HEK293 (cell line): ENCODE measurements around the gene AIG1.
A peak's percentile ranks its signal among the peaks of the same experiment; 100 is the strongest.

Experiments
- CTCF ChIA-PET: fragments of 350-600 bp; formaldehyde crosslinking; extraction: SDS; loops from one replicate; lab custom pipeline; 2021; ENCODE audit warnings: antibody characterized with exemption; lab: Yijun Ruan, JAX
- POLR2A ChIA-PET: fragments of 300-600 bp; formaldehyde crosslinking; extraction: SDS; loops from one replicate; lab custom pipeline; 2020; ENCODE audit warnings: antibody characterized with exemption, inconsistent platforms; lab: Yijun Ruan, JAX
- H3K27ac ChIP-seq: fragments of 200-500 bp; sonication (Bioruptor generic); 2 replicates; pipeline ENCODE4 v1.5.1; 2014; ENCODE audit warnings: low read depth, low read length, control low read depth, inconsistent platforms; ENCODE audit errors: extremely low read depth
- H3K36me3 ChIP-seq, 2 experiments: fragments of 200-500 bp in 1 of 2; sonication (Bioruptor generic) in 1 of 2; 1 replicate in 1 of 2; 2 replicates in 1 of 2; pipeline ENCODE4 v1.5.1; 2014 to 2017; ENCODE audit warnings: inconsistent platforms in 2 of 2, low read length in 2 of 2; ENCODE audit not compliant: control insufficient read depth in 2 of 2, insufficient read depth in 1 of 2
- H3K4me1 ChIP-seq: fragments of 200-500 bp; sonication (Bioruptor generic); 2 replicates; pipeline ENCODE4 v1.5.1; 2014; ENCODE audit warnings: mild to moderate bottlenecking, low read length, inconsistent platforms; ENCODE audit not compliant: control insufficient read depth, insufficient read depth
- H3K4me3 ChIP-seq: 2 replicates; pipeline ENCODE4 v1.5.1; 2011; ENCODE audit warnings: low read depth, mild to moderate bottlenecking, control low read depth, low read length, moderate library complexity
- H3K9me3 ChIP-seq: fragments of 200-500 bp; sonication (Bioruptor generic); 2 replicates; pipeline ENCODE4 v1.5.1; 2014; ENCODE audit warnings: low read depth, low read length, inconsistent platforms; ENCODE audit not compliant: control insufficient read depth, insufficient read depth
- IKZF3 ChIP-seq: fragments of 450-650 bp; IDR thresholded peaks from 2 replicates; pipeline ENCODE4 v1.5.0; 2018; ENCODE audit warnings: missing biosample characterization, mild to moderate bottlenecking, missing genetic modification characterization, moderate library complexity
- TCF7L2 ChIP-seq: IDR thresholded peaks from 2 replicates; pipeline ENCODE4 v1.6.1; 2011; ENCODE audit warnings: low read depth, mild to moderate bottlenecking, inconsistent platforms, low read length, moderate library complexity, borderline replicate concordance
- ZBTB10 ChIP-seq: fragments of 450-650 bp; formaldehyde crosslinking; IDR thresholded peaks from 2 replicates; pipeline ENCODE4 v1.5.1; 2016; ENCODE audit warnings: missing biosample characterization, missing genetic modification characterization
- ZBTB17 ChIP-seq: fragments of 450-650 bp; formaldehyde crosslinking; IDR thresholded peaks from 2 replicates; pipeline ENCODE4 v1.5.1; 2016; ENCODE audit warnings: missing biosample characterization, missing genetic modification characterization
- ZBTB7A ChIP-seq: fragments of 450-650 bp; formaldehyde crosslinking; IDR thresholded peaks from 2 replicates; pipeline ENCODE4 v1.5.1; 2016; ENCODE audit warnings: low read depth, missing biosample characterization, missing genetic modification characterization
- ZNF112 ChIP-seq: fragments of 450-650 bp; formaldehyde crosslinking; IDR thresholded peaks from 2 replicates; pipeline ENCODE4 v1.5.0; 2017; ENCODE audit warnings: missing biosample characterization, missing genetic modification characterization
- ZNF146 ChIP-seq: fragments of 450-650 bp; formaldehyde crosslinking; IDR thresholded peaks from 2 replicates; pipeline ENCODE4 v1.5.1; 2016; ENCODE audit warnings: missing biosample characterization, missing genetic modification characterization
- ZNF148 ChIP-seq: fragments of 450-650 bp; formaldehyde crosslinking; IDR thresholded peaks from 2 replicates; pipeline ENCODE4 v1.5.0; 2017; ENCODE audit warnings: missing biosample characterization, missing genetic modification characterization, borderline replicate concordance
- ZNF157 ChIP-seq: fragments of 450-650 bp; formaldehyde crosslinking; IDR thresholded peaks from 2 replicates; pipeline ENCODE4 v1.5.1; 2016; ENCODE audit warnings: missing biosample characterization, missing genetic modification characterization
- ZNF2 ChIP-seq: fragments of 450-650 bp; formaldehyde crosslinking; IDR thresholded peaks from 2 replicates; pipeline ENCODE4 v1.5.1; 2016; ENCODE audit warnings: missing biosample characterization, missing genetic modification characterization
- ZNF211 ChIP-seq: fragments of 450-650 bp; formaldehyde crosslinking; IDR thresholded peaks from 2 replicates; pipeline ENCODE4 v1.5.1; 2016; ENCODE audit warnings: low read depth, missing biosample characterization, missing genetic modification characterization
- ZNF23 ChIP-seq: fragments of 450-650 bp; formaldehyde crosslinking; IDR thresholded peaks from 2 replicates; pipeline ENCODE4 v1.5.1; 2016; ENCODE audit warnings: missing biosample characterization, missing genetic modification characterization, borderline replicate concordance
- ZNF239 ChIP-seq: fragments of 450-650 bp; formaldehyde crosslinking; IDR thresholded peaks from 2 replicates; pipeline ENCODE4 v1.5.1; 2016; ENCODE audit warnings: missing biosample characterization, missing genetic modification characterization
- ZNF354C ChIP-seq: fragments of 450-650 bp; formaldehyde crosslinking; IDR thresholded peaks from 2 replicates; pipeline ENCODE4 v1.5.1; 2016; ENCODE audit warnings: missing biosample characterization, missing genetic modification characterization, low read depth, borderline replicate concordance
- ZNF48 ChIP-seq: fragments of 450-650 bp; formaldehyde crosslinking; IDR thresholded peaks from 2 replicates; pipeline ENCODE4 v1.5.1; 2016; ENCODE audit warnings: missing biosample characterization, missing genetic modification characterization
- ZNF488 ChIP-seq: fragments of 450-650 bp; formaldehyde crosslinking; IDR thresholded peaks from 2 replicates; pipeline ENCODE4 v1.5.1; 2016; ENCODE audit warnings: missing biosample characterization, missing genetic modification characterization
- ZNF530 ChIP-seq: fragments of 450-650 bp; formaldehyde crosslinking; IDR thresholded peaks from 2 replicates; pipeline ENCODE4 v1.5.1; 2016; ENCODE audit warnings: low read depth, missing biosample characterization, missing genetic modification characterization
- ZNF664 ChIP-seq: fragments of 450-650 bp; formaldehyde crosslinking; IDR thresholded peaks from 2 replicates; pipeline ENCODE4 v1.5.1; 2016; ENCODE audit warnings: missing biosample characterization, missing genetic modification characterization
- ZNF747 ChIP-seq: fragments of 450-650 bp; formaldehyde crosslinking; IDR thresholded peaks from 2 replicates; pipeline ENCODE4 v1.5.1; 2016; ENCODE audit warnings: missing biosample characterization, missing genetic modification characterization
- ZNF777 ChIP-seq: fragments of 450-650 bp; formaldehyde crosslinking; IDR thresholded peaks from 2 replicates; pipeline ENCODE4 v1.5.1; 2017; ENCODE audit warnings: missing biosample characterization, missing genetic modification characterization, borderline replicate concordance
- ZNF792 ChIP-seq: fragments of 450-650 bp; formaldehyde crosslinking; IDR thresholded peaks from 2 replicates; pipeline ENCODE4 v1.5.1; 2016; ENCODE audit warnings: missing biosample characterization, missing genetic modification characterization
- ZNF843 ChIP-seq: fragments of 450-650 bp; formaldehyde crosslinking; IDR thresholded peaks from 2 replicates; pipeline ENCODE4 v1.5.1; 2016; ENCODE audit warnings: missing biosample characterization, missing genetic modification characterization
- ZSCAN16 ChIP-seq: fragments of 450-650 bp; formaldehyde crosslinking; IDR thresholded peaks from 2 replicates; pipeline ENCODE4 v1.5.1; 2016; ENCODE audit warnings: missing biosample characterization, missing genetic modification characterization
- ZXDB ChIP-seq: fragments of 450-650 bp; formaldehyde crosslinking; IDR thresholded peaks from 2 replicates; pipeline ENCODE4 v1.5.1; 2016; ENCODE audit warnings: missing biosample characterization, missing genetic modification characterization
- TF ChIP-seq, protein P1 (sequence below): fragments of 450-650 bp; formaldehyde crosslinking; IDR thresholded peaks from 2 replicates; pipeline ENCODE4 v1.5.1; 2017; ENCODE audit warnings: missing biosample characterization, mild to moderate bottlenecking, missing genetic modification characterization, moderate library complexity
- TF ChIP-seq, protein P2 (sequence below): fragments of 450-650 bp; formaldehyde crosslinking; IDR thresholded peaks from 2 replicates; pipeline ENCODE4 v1.5.1; 2017; ENCODE audit warnings: missing biosample characterization, missing genetic modification characterization

Gene AIG1

DNA sequence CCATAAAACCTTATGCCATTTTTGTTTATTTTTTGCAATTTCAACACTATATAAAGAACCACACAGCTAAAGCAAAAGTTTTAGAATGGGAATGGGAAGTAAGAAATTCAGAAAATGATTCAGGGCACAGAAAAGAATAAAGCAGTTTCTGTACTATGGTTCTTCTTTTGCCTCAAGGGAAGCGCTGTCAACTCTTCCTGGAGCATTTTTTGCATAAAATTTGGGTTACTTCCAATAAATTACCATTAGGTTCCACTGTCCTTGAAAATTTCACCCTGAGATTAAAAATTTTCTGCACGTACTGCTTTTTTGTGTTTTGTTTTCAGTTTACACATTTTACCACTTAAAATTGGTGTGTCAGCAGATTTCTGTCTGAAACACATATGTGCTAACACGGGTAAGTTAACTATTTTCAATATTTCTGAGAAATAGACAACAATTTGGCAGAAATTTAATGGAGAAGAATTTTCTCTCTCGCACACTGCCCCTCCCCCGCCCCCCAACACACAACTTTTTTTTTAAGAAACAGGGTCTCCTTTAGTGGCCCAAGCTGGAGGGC lies 310.2 kb downstream of the AIG1 start:
- H3K4me1 ChIP-seq, result peaks cover 10% of the 10 kb centered on the region; the same call in 1 of the 2 replicates
- H3K27ac ChIP-seq, result no peak overlapping the region
- ChIA-PET POLR2A (no interaction called here), CTCF (no interaction called here)
- no peak overlapping the region for H3K4me3 ChIP-seq
- no peaks in the 10 kb centered on the region for H3K36me3 ChIP-seq
- TF ChIP-seq ZNF146 (tag by site-specific recombination), result no peak
- TF ChIP-seq ZNF792 (tag by site-specific recombination), result no peak
- no peaks in the 10 kb centered on the region for H3K9me3 ChIP-seq

GRCh38 chr6:143372199-143372882 lies 311.7 kb downstream of the AIG1 start:
- Histone ChIP-seq H3K27ac (no peak overlapping the region), H3K4me1 (peaks cover 10% of the 10 kb centered on the region; the same call in 1 of the 2 replicates), H3K4me3 (no peak overlapping the region), H3K9me3 (no peaks in the 10 kb centered on the region), H3K36me3 (no peaks in the 10 kb centered on the region)
- CTCF ChIA-PET, result interaction anchor here (0.6 to 1.5 kb wide), 3 partner anchors 35 to 648 kb away, joined by 3 to 6 read pairs (median 3); no protein-coding TSS in a partner anchor
- POLR2A ChIA-PET, result no interaction called here
- TF ChIP-seq ZNF157 (tag by site-specific recombination) (no peak), ZNF777 (tag by site-specific recombination) (no peak), ZNF48 (tag by site-specific recombination) (no peak), TCF7L2 (no peak), IKZF3 (tag by site-specific recombination) (no peak), ZNF112 (tag by site-specific recombination) (no peak), ZNF530 (tag by site-specific recombination) (no peak), ZNF747 (no peak), ZBTB10 (tag by site-specific recombination) (no peak), ZNF239 (no peak), ZSCAN16 (tag by site-specific recombination) (no peak), ZNF211 (no peak), ZNF664 (no peak), ZNF488 (tag by site-specific recombination) (no peak), ZNF23 (tag by site-specific recombination) (no peak), ZBTB17 (tag by site-specific recombination) (peak; percentile 55; the same call in 1 of the 2 replicates), ZNF354C (tag by site-specific recombination) (no peak), ZNF843 (tag by site-specific recombination) (no peak), ZXDB (peak; percentile 47; the same call in 1 of the 2 replicates), ZNF148 (tag by site-specific recombination) (no peak), ZBTB7A (tag by site-specific recombination) (no peak), ZNF2 (no peak)
- TF ChIP-seq, protein P1, sequence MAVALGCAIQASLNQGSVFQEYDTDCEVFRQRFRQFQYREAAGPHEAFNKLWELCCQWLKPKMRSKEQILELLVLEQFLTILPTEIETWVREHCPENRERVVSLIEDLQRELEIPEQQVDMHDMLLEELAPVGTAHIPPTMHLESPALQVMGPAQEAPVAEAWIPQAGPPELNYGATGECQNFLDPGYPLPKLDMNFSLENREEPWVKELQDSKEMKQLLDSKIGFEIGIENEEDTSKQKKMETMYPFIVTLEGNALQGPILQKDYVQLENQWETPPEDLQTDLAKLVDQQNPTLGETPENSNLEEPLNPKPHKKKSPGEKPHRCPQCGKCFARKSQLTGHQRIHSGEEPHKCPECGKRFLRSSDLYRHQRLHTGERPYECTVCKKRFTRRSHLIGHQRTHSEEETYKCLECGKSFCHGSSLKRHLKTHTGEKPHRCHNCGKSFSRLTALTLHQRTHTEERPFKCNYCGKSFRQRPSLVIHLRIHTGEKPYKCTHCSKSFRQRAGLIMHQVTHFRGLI (tag by site-specific recombination), result no peak
- TF ChIP-seq, protein P2, sequence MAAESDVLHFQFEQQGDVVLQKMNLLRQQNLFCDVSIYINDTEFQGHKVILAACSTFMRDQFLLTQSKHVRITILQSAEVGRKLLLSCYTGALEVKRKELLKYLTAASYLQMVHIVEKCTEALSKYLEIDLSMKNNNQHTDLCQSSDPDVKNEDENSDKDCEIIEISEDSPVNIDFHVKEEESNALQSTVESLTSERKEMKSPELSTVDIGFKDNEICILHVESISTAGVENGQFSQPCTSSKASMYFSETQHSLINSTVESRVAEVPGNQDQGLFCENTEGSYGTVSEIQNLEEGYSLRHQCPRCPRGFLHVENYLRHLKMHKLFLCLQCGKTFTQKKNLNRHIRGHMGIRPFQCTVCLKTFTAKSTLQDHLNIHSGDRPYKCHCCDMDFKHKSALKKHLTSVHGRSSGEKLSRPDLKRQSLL (tag by site-specific recombination), result no peak
